Panc1 (cell line): ENCODE measurements around the gene CPNE7.

Experiments used
- CTCF ChIP-seq: fragments of 450-650 bp; IDR thresholded peaks from 2 replicates; pipeline ENCODE4 v1.5.1; 2017; ENCODE audit warnings: mild to moderate bottlenecking
- REST ChIP-seq, 2 experiments: IDR thresholded peaks; 2 replicates each; pipeline ENCODE4 v1.6.1; 2011 to 2012; ENCODE audit warnings: low read depth in 2 of 2, control low read depth in 1 of 2, low read length in 1 of 2, mild to moderate bottlenecking in 1 of 2, moderate library complexity in 1 of 2; ENCODE audit not compliant: insufficient read depth in 1 of 2
- TCF7L2 ChIP-seq: IDR thresholded peaks from 2 replicates; pipeline ENCODE4 v1.6.1; 2011; ENCODE audit warnings: mild to moderate bottlenecking, low read depth, low read length, inconsistent platforms

- TF ChIP-seq TCF7L2, result no peak
- TF ChIP-seq CTCF, result peak; percentile 75; the same call in 1 of the 2 replicates
- no peak for TF ChIP-seq REST (IDR thresholded peaks at IDR 0.05; ENCODE audit: insufficient read depth in 1 of 2, low read depth in 2 of 2, low read length in 1 of 2)
Measured at GRCh38 chr16:89599451-89599858, 23.9 kb downstream of the CPNE7 start.
